HK-2 (cell line): ENCODE results near the gene TM4SF20.
"Not testable (repeated sequence)": the region's sequence is repeated elsewhere in the genome, so short reads cannot be mapped to it uniquely, and the experiment has no call there.

Experiments
- DNase-seq: peaks from one replicate; pipeline ENCODE4 v3.0.0-alpha.2; 2018; ENCODE audit not compliant: unreplicated experiment

The TM4SF20 gene

DNA sequence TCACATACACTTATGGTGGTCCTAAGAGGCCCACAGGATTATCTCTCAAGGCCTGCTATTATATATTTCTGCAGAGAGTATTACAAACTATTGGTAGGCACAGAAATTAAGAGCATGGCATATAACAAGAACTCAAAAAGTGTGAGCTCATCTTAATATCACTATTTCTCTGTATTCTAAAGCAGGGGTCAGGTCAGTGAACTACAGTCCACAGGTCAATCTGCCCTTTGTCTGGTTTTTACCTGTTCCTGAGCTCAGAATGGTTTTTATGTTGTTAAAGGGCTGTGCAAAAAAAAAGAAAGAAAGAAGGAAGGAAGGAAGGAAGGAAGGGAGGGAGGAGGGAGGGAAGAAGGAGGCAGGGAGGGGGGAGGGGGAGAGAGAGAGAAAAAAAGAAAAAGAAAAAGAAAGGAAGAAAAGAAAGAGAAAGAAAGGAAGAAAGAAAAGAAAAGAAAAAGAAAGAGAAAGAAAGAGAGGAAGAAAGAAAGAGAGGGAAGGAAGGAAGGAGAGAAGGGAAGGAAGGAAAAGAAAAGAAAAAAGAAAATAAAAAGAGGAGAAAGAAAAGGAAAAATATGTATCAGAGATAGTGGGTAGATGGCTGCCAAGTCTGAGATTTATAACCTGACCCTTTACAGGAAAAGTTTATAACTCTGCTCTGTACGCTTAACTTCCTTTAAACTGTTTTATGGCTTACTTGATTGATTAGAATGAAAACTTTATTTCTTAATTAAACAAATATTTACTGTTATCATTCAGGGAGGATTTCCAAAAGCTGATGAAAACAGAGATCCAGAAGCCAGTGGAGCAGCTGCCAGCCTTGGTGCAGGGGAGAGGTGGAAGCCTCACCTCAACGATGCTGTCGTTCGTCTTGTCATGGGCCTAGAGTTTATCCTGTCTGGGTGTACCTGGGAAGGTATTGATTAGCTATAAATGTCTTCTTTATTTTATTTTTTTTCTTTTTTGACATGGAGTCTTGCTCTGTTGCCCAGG is 19.9 kb upstream of the TM4SF20 start:
- DNase-seq = no peak

DNA sequence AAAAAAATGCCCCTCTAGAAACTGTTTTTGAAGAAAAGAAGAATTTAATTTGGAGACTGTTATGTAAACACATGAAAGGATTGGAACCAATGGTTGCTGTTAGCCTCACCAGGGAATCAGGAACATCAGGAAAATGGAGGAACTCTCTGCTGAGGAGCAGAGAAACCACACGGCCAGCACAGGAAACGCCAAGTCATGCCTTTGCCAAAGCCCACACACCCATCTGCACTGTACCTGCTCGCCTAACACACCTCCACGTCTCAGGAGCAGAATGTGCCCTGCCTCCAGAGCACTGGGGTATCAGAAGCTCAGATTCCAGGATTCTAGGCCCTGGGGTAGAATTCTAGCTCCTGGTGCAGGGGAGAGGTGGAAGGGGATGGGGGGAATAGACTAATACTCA is 18.5 kb upstream of the TM4SF20 start:
- DNase-seq = no peak

DNA sequence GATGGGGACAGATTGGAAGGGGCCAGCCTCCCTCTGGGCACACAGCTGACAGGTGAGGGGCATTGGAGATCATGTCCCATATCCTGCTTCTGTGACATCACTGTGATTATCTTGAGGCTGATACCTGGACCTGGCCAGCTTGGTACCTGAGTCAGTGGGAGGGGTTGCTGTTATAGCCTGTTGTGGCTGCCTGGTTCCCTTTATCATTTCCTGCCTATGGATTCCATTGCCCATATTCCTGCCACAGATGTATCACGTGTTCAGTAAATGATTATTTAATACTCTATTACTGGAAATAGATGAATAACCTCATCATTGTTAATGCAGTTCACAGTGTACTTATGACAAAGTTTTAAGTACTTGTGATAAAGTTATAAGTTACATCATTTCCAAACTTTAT is 16.4 kb upstream of the TM4SF20 start:
- no peak for DNase-seq

DNA sequence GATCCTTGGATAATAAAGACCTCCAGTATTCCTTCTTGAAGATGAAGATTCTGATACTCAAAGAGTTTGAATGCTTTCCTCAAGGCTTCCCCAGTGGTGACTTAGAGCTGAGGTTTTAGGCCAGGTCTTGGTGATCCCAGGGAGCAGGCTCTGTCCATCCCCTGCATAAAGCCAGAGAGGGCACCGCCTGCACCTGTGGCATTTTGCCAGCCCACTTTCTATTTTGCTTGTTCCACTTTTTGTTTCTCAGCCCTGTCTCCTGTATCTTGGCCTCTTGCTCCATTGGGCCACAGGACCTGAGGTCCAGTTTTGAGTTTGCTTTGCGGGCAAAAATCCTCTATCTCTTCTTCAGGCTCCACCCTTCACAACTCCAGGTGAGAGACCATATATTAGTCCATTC is 15.3 kb upstream of the TM4SF20 start:
- DNase-seq = no peak

DNA sequence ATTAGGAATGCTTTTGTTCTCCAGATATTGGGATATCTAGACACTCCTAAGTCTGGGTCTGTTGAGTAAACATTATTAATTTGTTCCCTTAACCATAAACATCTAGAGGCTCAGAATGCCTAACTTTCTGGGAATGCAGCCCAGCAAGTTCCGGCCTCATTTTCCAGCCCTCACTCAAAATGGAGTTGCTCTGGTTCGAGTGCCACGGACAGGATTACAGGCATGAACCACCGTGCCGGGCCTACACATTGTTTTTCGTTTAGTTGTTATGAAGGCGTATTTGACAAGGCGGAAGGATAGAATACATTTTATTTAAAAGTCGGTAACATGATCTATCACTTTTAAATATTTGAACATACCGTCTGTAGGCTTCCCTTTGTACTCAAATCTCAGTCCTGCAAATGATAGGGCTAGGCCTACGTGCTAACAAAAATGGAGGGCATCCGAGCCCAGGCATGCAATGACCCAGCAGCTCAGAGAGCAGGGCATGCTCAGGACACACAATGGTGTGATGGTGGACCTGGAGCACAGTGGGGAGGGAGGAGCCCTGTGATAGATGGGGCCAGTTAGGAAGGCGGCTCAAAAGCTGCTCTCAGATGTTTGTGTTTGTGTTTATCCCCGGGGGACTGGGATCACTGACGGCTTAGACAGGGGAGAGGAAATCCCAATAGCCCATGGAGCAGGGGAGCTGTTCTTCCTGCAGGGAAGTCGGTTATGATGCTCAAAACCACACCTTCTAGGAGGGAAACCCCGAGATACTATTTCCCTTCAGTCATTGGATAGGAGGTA is 11.6 kb upstream of the TM4SF20 start:
- DNase-seq = no peak

DNA sequence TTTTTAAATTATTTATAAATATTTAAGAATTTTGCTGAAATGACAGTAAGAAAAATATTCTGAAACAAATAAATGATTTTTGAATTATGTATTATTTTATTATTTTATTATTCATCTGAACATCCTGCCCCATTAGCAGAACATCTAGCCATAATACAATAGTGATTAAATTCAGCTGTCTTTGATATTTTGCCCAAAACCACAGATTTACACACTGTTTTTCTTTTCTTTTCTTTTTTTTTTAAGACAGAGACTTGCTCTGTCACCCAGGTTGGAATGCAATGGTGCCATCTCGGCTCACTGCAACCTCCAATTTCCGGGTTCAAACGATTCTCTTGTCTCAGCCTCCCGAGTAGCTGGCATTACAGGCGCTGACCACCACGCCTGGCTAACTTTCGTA is 10.6 kb upstream of the TM4SF20 start:
- no peak for DNase-seq

DNA sequence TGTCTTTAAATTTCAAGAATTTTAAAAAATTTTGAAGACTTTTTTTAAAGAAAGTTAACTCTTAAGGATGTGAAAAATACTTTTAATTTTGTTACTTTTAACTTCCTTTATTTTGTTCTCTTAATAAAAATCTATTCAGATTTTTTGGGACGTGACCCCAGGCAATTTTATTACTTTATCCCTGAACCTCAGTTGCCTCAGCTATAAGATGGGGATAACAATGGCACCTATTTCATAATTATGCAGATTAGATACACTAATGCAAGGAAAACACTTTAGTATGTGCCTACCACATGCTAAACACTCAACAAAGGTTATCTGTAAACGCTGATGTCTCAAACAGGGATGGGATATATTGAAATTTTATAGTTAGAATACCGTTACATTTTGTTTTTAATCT is 10.1 kb upstream of the TM4SF20 start:
- DNase-seq = no peak

DNA sequence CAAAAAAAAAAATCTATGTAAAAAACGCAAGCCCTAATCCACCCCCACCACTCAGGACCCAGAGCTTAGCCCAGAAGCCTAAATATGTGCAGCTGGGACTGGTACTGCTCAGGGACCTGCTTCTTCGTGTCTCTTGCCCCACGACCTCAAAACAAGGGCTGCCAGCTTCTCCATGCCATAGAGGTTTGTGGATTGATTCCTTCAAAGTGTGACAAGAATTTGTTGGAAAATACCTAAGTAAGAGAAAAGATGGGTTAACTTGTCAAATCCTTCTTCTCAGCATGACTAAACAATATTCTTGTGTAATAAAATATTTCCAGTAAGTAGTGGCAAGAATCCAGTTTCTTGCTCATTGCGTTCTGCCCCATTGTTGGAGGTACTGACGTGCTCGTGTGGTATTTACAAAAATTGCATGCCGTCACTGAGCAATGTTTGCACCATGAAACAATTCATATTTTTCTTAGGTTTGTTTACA is 9.5 kb upstream of the TM4SF20 start:
- DNase-seq = no peak

DNA sequence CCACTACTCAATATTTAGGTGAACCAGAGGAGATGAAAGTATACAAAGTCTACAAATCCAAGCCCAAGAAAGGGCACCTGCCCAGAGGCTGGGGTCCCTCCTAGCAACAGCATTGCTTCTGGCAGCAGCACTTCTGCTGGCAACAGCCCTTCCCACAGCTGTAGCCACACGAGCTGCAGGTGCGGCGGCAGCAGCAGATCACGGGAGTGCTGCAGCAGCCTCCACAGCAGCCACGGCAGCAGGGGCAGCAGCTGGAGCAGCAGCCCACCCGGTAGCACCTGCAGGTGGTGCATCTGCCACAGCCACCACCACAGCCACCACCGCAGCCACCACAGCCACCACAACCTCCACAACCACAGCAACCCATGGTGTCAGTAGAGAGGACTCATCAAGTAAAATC is 8.5 kb upstream of the TM4SF20 start, which contains the start of gene SCYGR1:
Gene SCYGR1 (minus strand): TSS at position 367 of the 400 bp plus-strand sequence. CDS start 0 bp downstream, at position 367.
- not testable (repeated sequence) for DNase-seq

DNA sequence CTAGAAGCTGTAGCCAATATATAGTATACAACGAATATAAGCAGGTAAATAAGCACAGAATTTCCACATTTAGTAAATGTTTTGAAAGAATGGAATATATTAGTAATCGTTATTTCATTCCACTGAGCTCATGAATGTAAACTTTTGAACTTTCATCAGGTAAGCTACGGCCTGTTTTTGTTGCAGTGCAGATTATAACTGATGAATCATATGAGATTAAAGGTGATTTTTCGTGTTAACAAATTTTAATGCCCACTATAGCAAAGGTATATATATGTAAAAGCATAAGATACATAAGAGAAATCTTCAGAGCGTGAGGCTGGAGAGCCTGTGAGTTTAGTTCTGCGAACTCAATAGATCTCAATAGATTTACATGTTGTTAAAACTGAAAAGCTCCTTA is 7.5 kb upstream of the TM4SF20 start:
- DNase-seq = no peak

DNA sequence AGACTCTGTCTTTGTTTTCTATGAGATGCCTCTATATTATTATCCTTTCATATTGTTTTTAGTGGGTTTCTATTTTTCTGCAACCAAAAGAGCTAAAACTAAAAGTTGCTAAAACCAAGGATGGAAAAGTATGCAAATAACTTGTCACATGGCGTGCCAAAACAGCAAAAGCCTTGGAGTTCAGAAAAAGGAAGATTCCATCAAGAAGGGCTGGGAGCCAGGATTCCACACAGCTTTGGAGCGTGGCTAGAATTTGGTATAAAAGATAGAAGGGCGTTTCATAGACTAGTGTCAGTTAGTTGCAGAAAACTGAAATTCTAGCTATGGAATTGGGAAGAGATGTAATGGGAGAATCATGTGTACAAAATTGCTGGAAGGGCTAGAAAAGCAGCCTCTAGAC is 4.6 kb upstream of the TM4SF20 start:
- no peak for DNase-seq

DNA sequence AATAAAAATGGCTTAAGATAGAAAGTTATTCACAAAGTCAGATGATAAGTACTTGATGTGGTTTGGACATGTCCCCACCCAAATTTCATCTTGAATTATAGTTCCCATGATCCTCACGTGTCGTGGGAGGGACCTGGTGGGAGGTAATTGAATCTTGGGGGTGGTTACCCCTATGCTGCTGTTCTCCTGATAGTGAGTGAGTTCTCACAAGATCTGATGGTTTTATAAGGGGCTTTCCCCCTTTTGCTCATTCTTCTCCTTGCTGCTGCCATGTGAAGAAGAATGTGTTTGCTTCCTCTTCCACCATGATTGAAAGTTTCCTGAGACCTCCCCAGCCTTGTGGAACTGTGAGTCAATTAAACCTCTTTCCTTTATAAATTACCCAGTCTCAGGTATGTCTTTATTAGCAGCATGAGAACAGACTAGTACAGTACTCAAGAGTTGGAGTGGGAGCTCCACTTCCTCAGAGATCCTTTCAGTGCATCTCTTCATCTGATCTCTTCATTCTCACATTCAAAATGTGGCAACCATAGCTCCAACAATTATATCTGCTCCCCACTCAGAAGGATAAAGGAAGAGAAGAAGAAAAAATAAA is 3.2 kb upstream of the TM4SF20 start:
- not testable (repeated sequence) for DNase-seq

DNA sequence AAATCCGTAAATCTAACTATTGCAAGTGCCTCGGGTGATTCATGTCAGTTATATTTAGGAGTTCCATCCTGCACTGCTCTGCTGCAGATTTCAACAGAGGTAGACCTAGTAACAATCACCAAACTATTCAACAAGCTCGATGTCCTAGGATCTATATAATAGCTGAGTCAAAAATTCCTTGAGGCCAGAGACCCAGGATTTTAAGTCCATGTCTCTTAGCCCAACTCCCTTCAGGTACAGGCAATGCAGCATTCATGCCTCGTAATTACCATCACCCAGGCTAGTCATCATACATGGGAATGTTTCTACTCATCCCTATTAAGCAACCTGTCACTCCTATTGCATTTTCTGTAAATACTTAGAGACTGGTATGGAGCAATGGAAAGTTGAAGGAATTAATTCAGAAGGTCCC is 729 bp downstream of the TM4SF20 start:
- no peak for DNase-seq

DNA sequence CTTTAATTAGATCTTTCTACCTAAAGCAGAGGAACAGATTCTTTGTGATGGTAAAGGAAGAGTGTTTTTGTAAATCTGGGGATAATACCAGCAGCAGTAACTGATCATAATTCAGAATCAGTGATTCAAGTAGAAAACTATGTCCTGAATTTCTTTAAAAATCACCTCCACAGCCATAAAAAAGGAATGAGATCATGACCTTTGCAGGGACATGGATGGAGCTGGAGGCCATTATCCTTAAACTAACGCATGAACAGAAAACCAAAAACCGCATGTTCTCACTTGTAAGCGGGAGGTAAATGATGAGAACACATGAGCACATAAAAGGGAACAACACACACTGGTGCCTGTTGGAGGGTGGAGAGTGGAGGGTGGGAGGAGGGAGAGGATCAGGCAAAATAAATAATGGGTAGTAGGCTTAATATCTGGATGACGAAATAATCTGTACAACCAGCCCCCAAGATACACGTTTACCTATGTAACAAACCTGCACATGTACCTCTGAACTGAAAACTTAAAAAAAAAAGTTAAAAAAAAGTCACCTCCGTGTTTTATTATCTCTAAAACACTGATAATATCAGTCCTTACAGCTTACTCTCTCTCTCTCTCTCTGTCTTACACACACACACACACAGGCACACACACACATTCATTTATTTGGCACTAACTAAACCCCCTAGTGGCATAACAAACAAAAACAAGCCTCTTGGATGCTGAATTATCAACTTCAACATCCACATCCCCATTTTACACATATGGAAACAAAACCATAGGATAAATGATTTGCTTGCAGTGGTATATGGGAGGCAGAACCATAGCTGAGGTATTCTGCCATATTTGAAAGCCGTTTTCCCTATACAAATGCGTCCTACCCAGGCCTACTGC is 1.4 kb downstream of the TM4SF20 start:
- DNase-seq = no peak

DNA sequence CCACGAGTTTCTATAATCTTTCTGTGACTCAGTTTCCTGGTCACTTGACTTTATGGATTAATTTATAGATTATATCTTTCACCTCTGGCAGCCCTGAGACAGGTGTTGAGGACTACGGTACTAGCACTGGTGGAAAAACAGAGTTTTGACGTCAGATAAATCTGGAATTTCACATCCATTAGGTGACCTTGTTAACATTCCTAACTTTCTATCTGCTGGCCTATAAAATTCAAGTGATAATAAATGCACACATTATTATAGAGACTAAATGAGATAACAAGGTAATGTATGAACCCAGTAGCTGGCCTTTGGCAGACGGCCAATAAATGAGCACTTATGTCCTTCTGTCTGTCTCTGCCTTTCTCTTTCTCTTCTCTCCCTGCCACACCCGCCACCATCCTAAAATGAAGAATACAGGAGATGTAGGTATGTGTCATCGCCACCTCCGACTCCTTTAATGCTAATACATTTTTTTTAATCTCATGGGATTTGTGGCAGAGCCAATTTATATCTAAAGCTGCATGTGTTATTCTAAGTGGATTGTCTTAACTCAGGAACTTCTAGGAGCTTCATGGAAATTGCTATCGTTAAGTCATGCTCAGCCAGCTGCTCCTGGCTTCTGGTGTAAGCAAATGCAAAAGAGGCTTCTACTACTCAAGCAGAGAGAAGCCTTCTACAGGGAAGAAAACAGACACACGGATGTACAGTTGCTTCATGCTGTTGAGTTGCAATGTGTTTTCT is 2.3 kb downstream of the TM4SF20 start:
- DNase-seq = no peak

DNA sequence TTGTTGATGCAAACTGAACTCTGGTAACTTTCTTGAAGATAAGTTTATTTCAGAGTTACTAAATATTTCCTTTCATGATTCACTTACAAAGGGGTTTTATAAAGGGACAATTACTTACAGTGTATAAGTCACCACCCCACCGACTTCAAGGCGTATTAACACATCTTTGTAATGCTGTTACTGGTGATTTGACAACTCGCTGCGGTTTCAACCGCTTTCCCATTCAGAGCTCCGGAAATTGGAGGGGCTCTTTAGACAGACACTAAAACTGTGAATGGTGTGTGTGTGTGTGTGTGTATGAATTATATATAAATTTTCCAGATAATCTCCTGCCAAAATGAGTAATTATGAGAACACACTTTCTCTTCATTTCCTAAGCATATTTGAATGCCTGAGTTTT is 4.9 kb downstream of the TM4SF20 start:
- no peak for DNase-seq

DNA sequence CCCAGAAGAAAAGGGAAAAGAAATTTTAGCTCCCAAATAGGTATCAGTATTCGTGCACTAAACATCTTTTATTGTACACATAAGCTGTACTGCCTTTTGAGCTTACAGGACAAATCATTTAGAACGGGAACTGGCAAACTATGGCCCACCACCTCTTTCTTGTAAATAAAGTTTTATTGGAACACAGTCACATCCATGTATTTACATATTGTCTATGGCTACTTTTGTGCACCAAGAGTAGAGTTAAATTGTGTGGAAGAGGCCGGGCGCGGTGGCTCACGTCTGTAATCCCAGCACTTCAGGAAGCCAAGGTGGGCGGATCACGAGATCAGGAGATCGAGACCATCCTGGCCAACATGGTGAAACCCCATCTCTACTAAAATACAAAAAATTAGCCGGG is 5.7 kb downstream of the TM4SF20 start:
- no peak for DNase-seq

DNA sequence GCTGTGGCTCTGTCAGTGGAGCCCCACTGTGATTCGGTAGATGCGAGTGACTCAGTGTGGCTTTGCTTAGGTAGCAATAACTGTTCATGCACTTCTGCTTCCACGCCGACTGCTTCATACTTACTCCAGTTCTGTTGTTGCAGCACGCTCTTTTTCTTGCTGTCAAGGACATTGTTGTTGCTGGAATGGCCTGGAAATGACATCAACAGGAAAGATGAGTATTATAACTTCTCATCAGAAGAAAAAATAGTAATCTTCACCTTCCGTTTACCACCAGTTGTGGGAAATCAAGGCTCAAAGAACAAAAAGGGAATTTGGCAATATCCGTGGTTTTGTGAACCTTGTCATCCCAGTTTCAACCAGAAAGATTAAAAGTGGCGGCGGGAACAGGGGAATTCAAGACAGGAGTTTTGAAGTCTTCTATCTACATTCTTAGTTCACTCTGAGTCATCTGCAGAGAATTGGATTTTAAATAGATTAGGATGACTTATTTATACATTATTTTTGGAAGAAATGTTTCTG is 8.3 kb downstream of the TM4SF20 start:
- DNase-seq = no peak

DNA sequence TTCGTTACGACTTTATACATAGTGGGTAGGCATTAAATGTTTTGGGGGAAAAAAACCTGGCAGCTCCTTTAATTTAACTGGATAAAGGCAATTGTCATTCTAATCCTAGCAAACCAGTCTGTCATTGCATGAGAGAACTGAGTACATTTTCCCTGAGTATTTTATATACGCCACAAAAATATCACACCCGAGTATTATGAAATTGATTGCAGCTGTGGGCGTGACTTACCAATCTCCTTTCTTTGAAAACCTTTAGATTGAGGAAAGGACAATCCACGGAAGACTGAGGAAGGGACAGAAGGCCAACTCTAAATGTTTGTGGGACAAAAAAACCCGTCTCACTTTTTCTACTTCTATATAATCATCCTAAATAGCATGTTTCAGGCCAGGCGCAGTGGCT is 9.0 kb downstream of the TM4SF20 start:
- DNase-seq = no peak

DNA sequence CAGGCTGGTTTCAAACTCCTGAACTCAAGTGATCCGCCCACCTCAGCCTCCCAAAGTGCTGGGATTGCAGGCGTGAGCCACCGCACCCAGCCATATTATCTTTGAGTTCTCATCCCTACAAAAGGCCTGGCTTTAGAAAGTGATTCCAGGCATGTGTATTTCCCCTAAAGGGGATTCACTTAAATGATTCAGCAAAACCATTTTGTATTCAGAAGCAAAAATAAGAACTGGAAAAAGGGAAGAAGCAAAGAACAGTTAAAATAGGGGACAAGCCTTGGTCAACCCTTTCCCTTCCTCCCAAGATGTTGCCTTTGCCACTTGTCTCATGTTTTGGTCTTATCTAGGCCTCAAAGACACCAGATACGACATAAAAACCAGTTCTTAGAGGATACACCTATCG is 10.5 kb downstream of the TM4SF20 start:
- no peak for DNase-seq
